Gastrocnemius medialis (tissue), 4 donors: ENCODE data around the gene ATOH8. TPM values are rescaled to one million over a fixed set of nuclear protein-coding genes. Genes with fewer than 3 reads are reported as not detected.

Source experiments
- ATAC-seq, 2 donors: fragments of 150-250 bp; one replicate each; pipeline ENCODE4 v1.9.1; 2016
- DNase-seq, 2 donors: peaks; one replicate each; pipeline ENCODE4 v3.0.0-alpha.2; 2019
- H3K27ac ChIP-seq, 4 donors: fragments of 200-600 bp; sonication (generic); 1 replicate in 1 of 4; 2 replicates in 3 of 4; pipeline ENCODE4 v1.5.1; 2016 to 2018; ENCODE audit warnings: mild to moderate bottlenecking in 2 of 4, moderate library complexity in 1 of 4
- H3K27me3 ChIP-seq, 3 donors: fragments of 200-600 bp; sonication (generic) in 2 of 3; 1 replicate in 1 of 3; 2 replicates in 2 of 3; pipeline versions ENCODE4 v1.5.1 to v1.6.0; 2016 to 2019; ENCODE audit warnings: mild to moderate bottlenecking in 1 of 3, moderate library complexity in 1 of 3
- H3K36me3 ChIP-seq, 2 donors: fragments of 200-600 bp; sonication (generic) in 1 of 2; one replicate each; pipeline ENCODE4 v1.5.1; 2017 to 2018
- H3K4me1 ChIP-seq, 2 donors: fragments of 200-600 bp; sonication (generic) in 1 of 2; one replicate each; pipeline ENCODE4 v1.5.1; 2016 to 2017; ENCODE audit warnings: mild to moderate bottlenecking in 2 of 2
- H3K4me3 ChIP-seq, 4 donors: fragments of 200-600 bp; sonication (generic) in 3 of 4; 1 replicate in 1 of 4; 2 replicates in 3 of 4; pipeline ENCODE4 v1.5.1; 2016 to 2019; ENCODE audit warnings: mild to moderate bottlenecking in 2 of 4
- H3K9me3 ChIP-seq, 3 donors: fragments of 200-600 bp; sonication (generic) in 2 of 3; 1 replicate in 1 of 3; 2 replicates in 2 of 3; pipeline ENCODE4 v1.5.1; 2016 to 2019
- CTCF ChIP-seq, 5 experiments: fragments of 450-650 bp in 3 of 5; fragments of 200-600 bp in 2 of 5; sonication (generic) in 2 of 5; IDR thresholded peaks in 4 of 5; conservative IDR thresholded peaks in 1 of 5; 1 replicate in 4 of 5; 2 replicates in 1 of 5; pipeline ENCODE4 v1.5.1; 2016 to 2019; ENCODE audit warnings: antibody characterized with exemption in 5 of 5, mild to moderate bottlenecking in 3 of 5, moderate library complexity in 3 of 5
- POLR2A ChIP-seq, 2 donors: fragments of 450-650 bp; IDR thresholded peaks; one replicate each; pipeline ENCODE4 v1.6.1; 2017; ENCODE audit warnings: antibody characterized with exemption in 2 of 2, mild to moderate bottlenecking in 2 of 2, moderate library complexity in 2 of 2
- in situ Hi-C, 4 donors: fragments of 200-750 bp; cut with MboI; loops; one replicate each; pipeline versions ENCODE4 v1.15.0 to v1.8.0; 2017; ENCODE audit warnings: low sequenced_read_pairs in 4 of 4
- intact Hi-C: fragments of 100-400 bp; cut with DNase I; formaldehyde crosslinking; loops from one replicate; pipeline ENCODE4 v1.15.1; 2023; ENCODE audit warnings: low total_unique reads
- total RNA-seq, 4 donors: library from RNA; depleted of rRNA; stranded (reverse); fragments of >200 nt; gene quantifications; one replicate each; pipeline versions ENCODE4 v1.1.0 to v1.2.3, GENCODE V29; 2016

Gene ATOH8
- total RNA-seq, 4 donors from 2014 or later: 122 to 266 (median 150) TPM

GRCh38 chr2:85751627-85752026 lies 2.2 kb upstream of the ATOH8 start:
- no peak for TF ChIP-seq CTCF (IDR thresholded peaks at IDR 0.05 in 4 of 5, conservative IDR thresholded peaks at IDR 0.05 in 1 of 5)
- no peak for TF ChIP-seq POLR2A (IDR thresholded peaks at IDR 0.05)
- Histone ChIP-seq H3K27me3 (no peaks in the 10 kb centered on the region), H3K27ac (peak overlapping the region; percentile 86 to 95 (median 93)), H3K4me3 (no peak overlapping the region), H3K36me3 (no peaks in the 10 kb centered on the region), H3K4me1 (peaks cover 51 to 65% of the 10 kb centered on the region in 2 donors), H3K9me3 (no peaks in the 10 kb centered on the region)
- DNase-seq (no peak), ATAC-seq (no peak)
- intact Hi-C loops (loop anchor here (2.0 kb wide), 2 partner anchors 23 to 53 kb away; no protein-coding TSS in a partner anchor), in situ Hi-C loops (loop anchor here in 1 of 4 donors (10.0 kb wide), 1 partner anchor 63 kb away; no protein-coding TSS in a partner anchor)

- H3K4me1 ChIP-seq: peaks cover 64 to 75% of the 10 kb centered on the region in 2 donors
- H3K9me3 ChIP-seq: no peaks in the 10 kb centered on the region
- H3K27me3 ChIP-seq: no peaks in the 10 kb centered on the region
- ATAC-seq: no peak
- in situ Hi-C loops (loop anchor here in 1 of 4 donors (10.0 kb wide), 1 partner anchor 62 kb away; no protein-coding TSS in a partner anchor), intact Hi-C loops (no loop called here)
- TF ChIP-seq POLR2A (IDR thresholded peaks at IDR 0.05) (no peak), CTCF (IDR thresholded peaks at IDR 0.05 in 4 of 5, conservative IDR thresholded peaks at IDR 0.05 in 1 of 5) (no peak)
- H3K4me3 ChIP-seq: peak overlapping the region; percentile 81 to 97 (median 93)
- DNase-seq: no peak
- H3K27ac ChIP-seq: peak overlapping the region; percentile 88 to 95 (median 93)
- no peaks in the 10 kb centered on the region for H3K36me3 ChIP-seq
These were observed 711 bp upstream of the ATOH8 start for GRCh38 chr2:85753035-85753524.

GRCh38 chr2:85754313-85755095 lies 713 bp downstream of the ATOH8 start:
- Histone ChIP-seq H3K27me3 (no peaks in the 10 kb centered on the region), H3K36me3 (peaks cover 0 to 9% of the 10 kb centered on the region in 2 donors), H3K27ac (peak overlapping the region; percentile 88 to 95 (median 93)), H3K9me3 (no peaks in the 10 kb centered on the region), H3K4me3 (peak overlapping the region; percentile 81 to 97 (median 93)), H3K4me1 (peaks cover 62 to 75% of the 10 kb centered on the region in 2 donors)
- in situ Hi-C loops: loop anchor here in 1 of 4 donors (10.0 kb wide), 1 partner anchor 60 kb away; no protein-coding TSS in a partner anchor
- TF ChIP-seq POLR2A (IDR thresholded peaks at IDR 0.05) (no peak), CTCF (IDR thresholded peaks at IDR 0.05 in 4 of 5, conservative IDR thresholded peaks at IDR 0.05 in 1 of 5) (peak in 4 of 5 experiments; percentile 17 to 48 (median 30))
- intact Hi-C loops: loop anchor here (1.0 kb wide), 1 partner anchor 18 kb away; no protein-coding TSS in a partner anchor
- DNase-seq (no peak), ATAC-seq (peak; percentile 6 to 7)

GRCh38 chr2:85755122-85756027 lies 1.6 kb downstream of the ATOH8 start:
- in situ Hi-C loops: loop anchor here in 1 of 4 donors (10.0 kb wide), 1 partner anchor 59 kb away; no protein-coding TSS in a partner anchor

More at GRCh38 chr2:85755122-85756027, 1.6 kb downstream of the ATOH8 start:
- Histone ChIP-seq H3K4me1 (peaks cover 61 to 76% of the 10 kb centered on the region in 2 donors), H3K4me3 (peak overlapping the region; percentile 81 to 97 (median 93)), H3K27ac (peak overlapping the region; percentile 88 to 95 (median 93)), H3K27me3 (no peaks in the 10 kb centered on the region), H3K36me3 (peaks cover 0 to 9% of the 10 kb centered on the region in 2 donors), H3K9me3 (no peaks in the 10 kb centered on the region)
- no peak for ATAC-seq
- intact Hi-C loops: loop anchor here (1.0 kb wide), 1 partner anchor 17 kb away; no protein-coding TSS in a partner anchor
- DNase-seq: no peak
- no peak for TF ChIP-seq CTCF (IDR thresholded peaks at IDR 0.05 in 4 of 5, conservative IDR thresholded peaks at IDR 0.05 in 1 of 5)
- peak; percentile 25 to 43 for TF ChIP-seq POLR2A (IDR thresholded peaks at IDR 0.05)
